Measurements from ENCODE around the gene SEPTIN5.

The SEPTIN5 gene

DNA sequence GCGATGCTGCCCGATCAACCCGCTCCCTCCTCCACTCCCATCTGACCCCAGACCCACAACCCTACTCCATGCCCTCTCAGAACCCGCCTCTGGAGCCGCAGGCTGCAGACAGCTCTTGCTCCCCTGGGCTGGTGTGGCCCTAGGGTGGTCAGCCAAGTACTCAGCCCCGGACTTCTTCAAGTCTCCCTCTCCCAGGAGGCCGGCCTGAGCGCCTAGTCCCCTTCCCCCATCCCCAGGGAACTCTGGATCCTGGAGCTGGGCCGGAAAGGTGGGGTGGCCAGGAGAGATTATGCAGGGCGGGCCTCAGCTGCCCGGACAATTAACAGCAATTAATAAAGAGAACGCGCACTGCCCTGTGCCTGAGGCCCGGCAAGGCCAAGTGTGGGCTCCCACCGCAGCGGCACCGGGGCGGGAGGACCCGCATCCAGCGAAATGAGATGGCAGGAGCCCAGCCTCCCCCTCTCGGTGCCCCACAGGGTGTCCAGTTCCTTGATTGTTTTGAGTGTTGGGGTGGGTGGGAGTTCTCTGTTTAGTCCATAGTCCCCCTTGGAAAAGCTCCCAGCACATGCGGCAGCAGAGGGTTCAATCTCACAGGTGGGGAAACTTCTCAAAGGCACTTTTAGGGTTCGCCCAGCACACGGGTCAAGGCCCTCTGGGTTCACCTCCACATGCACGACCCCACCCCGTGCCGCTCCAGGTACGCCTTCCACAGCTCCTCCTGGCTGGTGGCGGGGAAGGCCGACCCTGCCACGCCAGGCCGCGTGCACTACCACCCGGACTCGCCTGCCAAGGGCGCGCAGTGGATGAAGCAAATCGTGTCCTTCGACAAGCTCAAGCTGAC is 49.4 kb downstream of the SEPTIN5 start:
- TF ChIP-seq, protein P1, sequence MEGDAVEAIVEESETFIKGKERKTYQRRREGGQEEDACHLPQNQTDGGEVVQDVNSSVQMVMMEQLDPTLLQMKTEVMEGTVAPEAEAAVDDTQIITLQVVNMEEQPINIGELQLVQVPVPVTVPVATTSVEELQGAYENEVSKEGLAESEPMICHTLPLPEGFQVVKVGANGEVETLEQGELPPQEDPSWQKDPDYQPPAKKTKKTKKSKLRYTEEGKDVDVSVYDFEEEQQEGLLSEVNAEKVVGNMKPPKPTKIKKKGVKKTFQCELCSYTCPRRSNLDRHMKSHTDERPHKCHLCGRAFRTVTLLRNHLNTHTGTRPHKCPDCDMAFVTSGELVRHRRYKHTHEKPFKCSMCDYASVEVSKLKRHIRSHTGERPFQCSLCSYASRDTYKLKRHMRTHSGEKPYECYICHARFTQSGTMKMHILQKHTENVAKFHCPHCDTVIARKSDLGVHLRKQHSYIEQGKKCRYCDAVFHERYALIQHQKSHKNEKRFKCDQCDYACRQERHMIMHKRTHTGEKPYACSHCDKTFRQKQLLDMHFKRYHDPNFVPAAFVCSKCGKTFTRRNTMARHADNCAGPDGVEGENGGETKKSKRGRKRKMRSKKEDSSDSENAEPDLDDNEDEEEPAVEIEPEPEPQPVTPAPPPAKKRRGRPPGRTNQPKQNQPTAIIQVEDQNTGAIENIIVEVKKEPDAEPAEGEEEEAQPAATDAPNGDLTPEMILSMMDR (IDR thresholded peaks at IDR 0.05; ENCODE audit: borderline replicate concordance, insufficient read depth, low read depth, low read length), result no peak
- H3K4me3 ChIP-seq (ENCODE audit: low read depth, low read length), result no peak overlapping the region

DNA sequence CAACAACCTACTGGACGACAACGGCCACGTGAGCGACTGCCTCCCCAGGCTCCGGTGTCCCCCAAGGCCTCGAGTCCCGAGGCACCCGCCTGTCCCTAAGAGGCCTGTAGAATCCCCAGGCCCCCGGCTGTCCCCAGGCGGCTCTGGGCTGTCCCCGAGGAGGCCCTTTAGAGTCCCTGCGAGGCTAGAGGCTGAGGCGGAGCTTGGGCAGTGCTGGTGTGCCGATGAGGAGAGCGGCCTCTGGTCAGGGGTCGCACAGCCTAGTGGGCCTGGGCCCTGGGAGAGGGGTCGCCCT is 49.9 kb downstream of the SEPTIN5 start:
- TF ChIP-seq, protein P1 (IDR thresholded peaks at IDR 0.05; ENCODE audit: borderline replicate concordance, insufficient read depth, low read depth, low read length), result no peak
- H3K4me3 ChIP-seq (ENCODE audit: low read depth, low read length), result no peak overlapping the region

DNA sequence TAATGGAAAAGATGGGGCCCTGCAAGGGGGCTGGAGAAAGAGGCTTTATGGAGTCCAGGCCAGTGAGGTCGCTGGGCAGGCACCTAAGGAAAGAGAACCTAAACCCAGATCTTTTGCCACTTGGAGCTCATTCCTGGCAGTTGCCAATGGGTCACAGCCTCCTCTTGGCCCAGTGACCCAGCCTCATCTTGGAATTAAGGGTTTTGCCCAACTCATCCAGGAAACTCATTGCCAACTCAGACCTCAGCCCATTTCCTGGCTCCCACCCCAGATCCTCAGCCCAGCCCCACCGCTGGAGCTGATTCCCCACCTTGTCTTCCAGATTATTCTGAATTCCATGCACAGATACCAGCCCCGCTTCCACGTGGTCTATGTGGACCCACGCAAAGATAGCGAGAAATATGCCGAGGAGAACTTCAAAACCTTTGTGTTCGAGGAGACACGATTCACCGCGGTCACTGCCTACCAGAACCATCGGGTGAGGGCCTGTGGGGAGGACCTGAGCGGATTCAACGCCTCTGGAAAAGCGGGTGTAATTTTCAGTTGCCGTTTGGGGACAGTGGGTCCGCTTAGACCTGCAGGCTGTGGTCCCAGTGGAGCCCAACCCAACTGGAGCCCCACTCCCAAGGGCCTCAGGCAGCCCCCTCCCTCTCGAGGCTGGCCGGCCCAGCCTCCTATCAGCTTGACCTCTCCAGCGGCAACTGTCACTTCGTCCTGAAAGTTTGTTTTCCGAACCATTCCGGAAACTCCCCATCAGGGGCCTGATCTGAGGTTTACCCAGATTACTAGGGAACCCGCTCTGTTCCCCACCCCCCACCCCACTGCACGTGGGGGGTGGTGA is 50.6 kb downstream of the SEPTIN5 start:
- TF ChIP-seq, protein P1 (IDR thresholded peaks at IDR 0.05; ENCODE audit: borderline replicate concordance, insufficient read depth, low read depth, low read length), result no peak
- H3K4me3 ChIP-seq (ENCODE audit: low read depth, low read length), result no peak overlapping the region

DNA sequence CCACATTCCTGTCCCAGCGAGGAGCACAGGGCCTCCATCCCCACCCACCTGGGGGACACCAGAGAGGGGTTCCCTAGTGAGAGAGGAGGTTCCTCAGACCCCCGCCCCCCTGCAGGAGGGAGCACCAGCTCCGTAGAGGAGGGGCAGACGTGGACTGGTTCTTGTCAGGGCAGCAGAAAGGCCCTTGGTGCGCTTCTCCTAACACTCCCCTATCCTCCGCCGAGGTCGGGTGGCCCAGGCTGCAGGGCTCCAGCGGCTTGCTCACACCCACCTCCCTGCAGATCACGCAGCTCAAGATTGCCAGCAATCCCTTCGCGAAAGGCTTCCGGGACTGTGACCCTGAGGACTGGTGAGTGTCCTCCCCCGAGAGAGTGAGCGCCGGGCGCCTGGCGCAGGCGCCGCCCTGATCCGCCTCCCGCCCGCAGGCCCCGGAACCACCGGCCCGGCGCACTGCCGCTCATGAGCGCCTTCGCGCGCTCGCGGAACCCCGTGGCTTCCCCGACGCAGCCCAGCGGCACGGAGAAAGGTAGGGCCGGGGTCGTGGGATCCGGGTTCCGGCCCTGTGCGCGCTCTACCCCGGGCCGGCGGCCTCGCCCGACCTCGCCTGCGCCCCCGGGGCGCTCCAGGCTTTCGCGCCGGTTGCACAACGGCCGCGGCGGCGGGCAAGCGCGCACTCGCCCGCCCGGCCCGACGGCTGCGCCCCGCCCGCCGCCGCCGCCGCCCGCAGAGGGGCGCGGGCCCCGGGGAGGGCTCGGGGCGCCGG is 51.4 kb downstream of the SEPTIN5 start:
- H3K4me3 ChIP-seq (ENCODE audit: low read depth, low read length), result no peak overlapping the region
- TF ChIP-seq, protein P1 (IDR thresholded peaks at IDR 0.05; ENCODE audit: borderline replicate concordance, insufficient read depth, low read depth, low read length), result no peak

DNA sequence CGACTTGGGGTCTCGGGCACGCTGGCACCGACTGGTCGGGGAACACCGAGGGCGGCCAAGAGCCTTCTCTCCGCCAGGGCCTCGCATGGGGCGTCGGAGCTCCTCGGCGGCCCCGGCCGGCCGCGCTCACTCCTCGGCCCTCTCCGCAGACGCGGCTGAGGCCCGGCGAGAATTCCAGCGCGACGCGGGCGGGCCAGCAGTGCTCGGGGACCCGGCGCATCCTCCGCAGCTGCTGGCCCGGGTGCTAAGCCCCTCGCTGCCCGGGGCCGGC is 51.9 kb downstream of the SEPTIN5 start:
- no peak overlapping the region for H3K4me3 ChIP-seq (ENCODE audit: low read depth, low read length)
- TF ChIP-seq, protein P1 (IDR thresholded peaks at IDR 0.05; ENCODE audit: borderline replicate concordance, insufficient read depth, low read depth, low read length), result no peak

DNA sequence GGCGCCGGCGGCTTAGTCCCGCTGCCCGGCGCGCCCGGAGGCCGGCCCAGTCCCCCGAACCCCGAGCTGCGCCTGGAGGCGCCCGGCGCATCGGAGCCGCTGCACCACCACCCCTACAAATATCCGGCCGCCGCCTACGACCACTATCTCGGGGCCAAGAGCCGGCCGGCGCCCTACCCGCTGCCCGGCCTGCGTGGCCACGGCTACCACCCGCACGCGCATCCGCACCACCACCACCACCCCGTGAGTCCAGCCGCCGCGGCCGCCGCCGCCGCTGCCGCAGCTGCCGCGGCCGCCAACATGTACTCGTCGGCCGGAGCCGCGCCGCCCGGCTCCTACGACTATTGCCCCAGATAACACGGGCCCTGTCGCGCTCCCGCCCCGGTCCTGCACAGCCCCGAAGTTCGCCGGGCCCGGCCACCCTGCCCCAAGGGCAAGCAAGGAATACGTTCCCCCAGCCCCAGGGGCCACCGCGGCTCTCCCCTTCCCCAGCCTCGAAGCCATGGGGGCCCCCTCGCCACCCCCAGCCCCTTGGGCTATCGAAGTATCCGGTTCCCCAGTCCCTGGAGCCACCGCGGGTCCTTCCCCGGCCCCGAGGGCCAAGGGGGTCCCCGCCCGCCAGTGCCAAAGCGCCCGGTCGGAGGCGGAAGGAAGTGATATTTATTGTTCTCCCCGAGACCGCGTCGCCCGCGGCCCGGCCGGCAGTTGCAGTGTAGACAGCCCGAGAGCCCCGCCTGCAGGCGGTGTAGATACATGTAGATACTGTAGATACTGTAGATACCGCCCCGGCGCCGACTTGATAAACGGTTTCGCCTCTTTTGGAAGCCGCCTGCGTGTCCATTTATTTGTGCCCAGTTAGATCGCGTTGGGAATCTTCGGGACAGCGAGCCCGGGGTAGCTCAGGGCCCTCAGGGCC is 52.5 kb downstream of the SEPTIN5 start:
- no peak overlapping the region for H3K4me3 ChIP-seq (ENCODE audit: low read depth, low read length)
- TF ChIP-seq, protein P1 (IDR thresholded peaks at IDR 0.05; ENCODE audit: borderline replicate concordance, insufficient read depth, low read depth, low read length), result 0 out of 2 replicates have a peak, but pooled peaks have one; percentile 24
